DOHH2 (cell line): Measurements from ENCODE around the gene SLC29A1.

ENCODE experiments used
- EZH2phosphoT487 ChIP-seq: fragments of 200-600 bp; sonication (generic); IDR thresholded peaks from 2 replicates; pipeline ENCODE4 v1.6.1; 2017; ENCODE audit warnings: borderline replicate concordance, mild to moderate bottlenecking, antibody characterized with exemption, low read length, moderate library complexity, mixed read lengths
- TF ChIP-seq, protein P1 (sequence below): fragments of 200-600 bp; sonication (generic); IDR thresholded peaks from one replicate; pipeline ENCODE4 v1.5.1; 2014; ENCODE audit warnings: antibody characterized with exemption, mild to moderate bottlenecking, low read depth, low read length; ENCODE audit not compliant: poor library complexity, severe bottlenecking

DNA sequence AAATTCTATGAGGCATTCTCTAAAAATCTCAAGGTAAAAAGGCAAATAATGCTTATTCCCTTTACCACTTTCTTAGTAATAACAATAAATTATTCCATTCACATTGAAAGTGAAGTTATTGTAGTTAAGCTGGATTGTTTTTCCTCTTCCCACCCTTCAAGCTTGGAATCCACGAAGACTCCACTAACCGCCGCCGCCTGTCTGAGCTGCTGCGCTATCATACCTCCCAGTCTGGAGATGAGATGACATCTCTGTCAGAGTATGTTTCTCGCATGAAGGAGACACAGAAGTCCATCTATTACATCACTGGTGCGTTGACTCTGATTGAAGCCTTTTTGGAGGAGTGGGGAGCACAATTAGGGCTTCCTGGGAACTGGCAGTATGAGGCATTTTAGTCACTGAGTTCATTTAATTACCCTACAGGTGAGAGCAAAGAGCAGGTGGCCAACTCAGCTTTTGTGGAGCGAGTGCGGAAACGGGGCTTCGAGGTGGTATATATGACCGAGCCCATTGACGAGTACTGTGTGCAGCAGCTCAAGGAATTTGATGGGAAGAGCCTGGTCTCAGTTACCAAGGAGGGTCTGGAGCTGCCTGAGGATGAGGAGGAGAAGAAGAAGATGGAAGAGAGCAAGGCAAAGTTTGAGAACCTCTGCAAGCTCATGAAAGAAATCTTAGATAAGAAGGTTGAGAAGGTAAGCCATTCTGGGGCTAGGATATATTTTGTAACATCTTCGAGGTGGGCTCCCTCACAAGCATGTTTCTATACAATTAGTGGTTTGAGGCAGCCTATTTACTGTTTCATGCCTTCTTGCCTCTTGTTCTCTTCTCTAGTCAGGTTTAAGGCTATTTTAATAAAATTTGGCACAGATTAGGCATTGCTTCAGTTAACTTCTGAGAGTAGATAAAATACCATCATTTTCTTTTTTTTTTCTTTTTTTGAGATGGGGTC, 28.5 kb downstream of the SLC29A1 start:
- TF ChIP-seq, protein P1, sequence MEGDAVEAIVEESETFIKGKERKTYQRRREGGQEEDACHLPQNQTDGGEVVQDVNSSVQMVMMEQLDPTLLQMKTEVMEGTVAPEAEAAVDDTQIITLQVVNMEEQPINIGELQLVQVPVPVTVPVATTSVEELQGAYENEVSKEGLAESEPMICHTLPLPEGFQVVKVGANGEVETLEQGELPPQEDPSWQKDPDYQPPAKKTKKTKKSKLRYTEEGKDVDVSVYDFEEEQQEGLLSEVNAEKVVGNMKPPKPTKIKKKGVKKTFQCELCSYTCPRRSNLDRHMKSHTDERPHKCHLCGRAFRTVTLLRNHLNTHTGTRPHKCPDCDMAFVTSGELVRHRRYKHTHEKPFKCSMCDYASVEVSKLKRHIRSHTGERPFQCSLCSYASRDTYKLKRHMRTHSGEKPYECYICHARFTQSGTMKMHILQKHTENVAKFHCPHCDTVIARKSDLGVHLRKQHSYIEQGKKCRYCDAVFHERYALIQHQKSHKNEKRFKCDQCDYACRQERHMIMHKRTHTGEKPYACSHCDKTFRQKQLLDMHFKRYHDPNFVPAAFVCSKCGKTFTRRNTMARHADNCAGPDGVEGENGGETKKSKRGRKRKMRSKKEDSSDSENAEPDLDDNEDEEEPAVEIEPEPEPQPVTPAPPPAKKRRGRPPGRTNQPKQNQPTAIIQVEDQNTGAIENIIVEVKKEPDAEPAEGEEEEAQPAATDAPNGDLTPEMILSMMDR, result no peak
- no peak for TF ChIP-seq EZH2phosphoT487
